ENCODE results near the gene THBS1.
A peak's percentile ranks its signal among the peaks of the same experiment; 100 is the strongest.

Gene THBS1

DNA sequence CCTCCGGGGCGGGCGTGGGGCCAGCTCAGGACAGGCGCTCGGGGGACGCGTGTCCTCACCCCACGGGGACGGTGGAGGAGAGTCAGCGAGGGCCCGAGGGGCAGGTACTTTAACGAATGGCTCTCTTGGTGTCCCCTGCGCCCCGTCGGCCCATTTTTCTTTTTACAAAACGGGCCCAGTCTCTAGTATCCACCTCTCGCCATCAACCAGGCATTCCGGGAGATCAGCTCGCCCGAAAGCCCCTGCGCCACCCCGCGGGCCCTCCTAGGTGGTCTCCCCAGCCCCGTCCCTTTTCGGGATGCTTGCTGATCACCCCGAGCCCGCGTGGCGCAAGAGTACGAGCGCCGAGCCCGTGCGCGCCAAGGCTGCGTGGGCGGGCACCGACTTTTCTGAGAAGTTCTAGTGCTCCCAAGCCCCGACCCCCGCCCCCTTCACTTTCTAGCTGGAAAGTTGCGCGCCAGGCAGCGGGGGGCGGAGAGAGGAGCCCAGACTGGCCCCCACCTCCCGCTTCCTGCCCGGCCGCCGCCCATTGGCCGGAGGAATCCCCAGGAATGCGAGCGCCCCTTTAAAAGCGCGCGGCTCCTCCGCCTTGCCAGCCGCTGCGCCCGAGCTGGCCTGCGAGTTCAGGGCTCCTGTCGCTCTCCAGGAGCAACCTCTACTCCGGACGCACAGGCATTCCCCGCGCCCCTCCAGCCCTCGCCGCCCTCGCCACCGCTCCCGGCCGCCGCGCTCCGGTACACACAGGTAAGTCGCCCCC, at the start of gene THBS1:
TSS of gene THBS1 (plus strand) at position 595 of the 757 bp plus-strand sequence. CDS start 779 bp downstream, outside the sequence.
- H3K4me1 ChIP-seq (ENCODE audit: control insufficient read depth, insufficient read depth, low read length): peaks cover 20% of the 10 kb centered on the region
- H3K9ac ChIP-seq (ENCODE audit: low read length): peak within 1 kb of the TSS; percentile 96
- peak within 1 kb of the TSS; percentile 79 for H3K4me3 ChIP-seq (ENCODE audit: low read depth, low read length)
- H3K9me3 ChIP-seq (ENCODE audit: control insufficient read depth, insufficient read depth, low read depth, low read length): no peaks in the 10 kb centered on the region
- H3K27ac ChIP-seq (ENCODE audit: low read depth, low read length): peak within 1 kb of the TSS; percentile 95
- peaks cover 35% of the 10 kb centered on the region for H3K36me3 ChIP-seq (ENCODE audit: control insufficient read depth, insufficient read depth, low read length)
- H3K27me3 ChIP-seq (ENCODE audit: control insufficient read depth, insufficient read depth, low read length): 0 out of 2 replicates have a peak, but pooled peaks cover 3% of the 10 kb centered on the region

DNA sequence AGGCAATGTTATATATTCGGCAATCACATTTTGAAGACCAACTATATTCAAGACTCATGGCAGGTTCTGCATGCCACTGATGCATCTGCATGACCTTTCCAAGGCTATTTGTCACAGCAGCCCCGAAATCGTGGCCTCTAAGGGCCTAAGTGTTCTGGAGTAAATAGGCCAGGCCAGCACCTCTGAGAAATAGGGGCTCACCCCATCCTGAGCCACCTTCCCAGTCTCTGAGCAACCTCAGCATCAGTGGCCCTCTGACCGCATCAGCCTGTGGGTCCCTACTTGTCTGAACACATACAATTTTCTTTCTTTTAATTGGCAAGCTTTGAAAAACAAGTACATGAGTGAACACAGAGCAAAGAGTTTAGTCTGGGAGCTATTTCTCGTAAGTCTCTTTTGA, 45.9 kb upstream of the THBS1 start:
- Histone ChIP-seq H3K4me3 (ENCODE audit: low read depth, low read length) (no peak overlapping the region), H3K9me3 (ENCODE audit: control insufficient read depth, insufficient read depth, low read depth, low read length) (no peaks in the 10 kb centered on the region), H3K4me1 (ENCODE audit: control insufficient read depth, insufficient read depth, low read length) (peaks cover 11% of the 10 kb centered on the region; the same call in 1 of the 2 replicates), H3K36me3 (ENCODE audit: control insufficient read depth, insufficient read depth, low read length) (no peaks in the 10 kb centered on the region), H3K27ac (ENCODE audit: low read depth, low read length) (no peak overlapping the region), H3K27me3 (ENCODE audit: control insufficient read depth, insufficient read depth, low read length) (no peaks in the 10 kb centered on the region), H3K9ac (ENCODE audit: low read length) (no peak overlapping the region)

- Histone ChIP-seq H3K36me3 (ENCODE audit: control insufficient read depth, insufficient read depth, low read length) (no peaks in the 10 kb centered on the region), H3K27ac (ENCODE audit: low read depth, low read length) (no peak overlapping the region), H3K4me1 (ENCODE audit: control insufficient read depth, insufficient read depth, low read length) (peaks cover 9% of the 10 kb centered on the region; the same call in 1 of the 2 replicates), H3K9ac (ENCODE audit: low read length) (no peak overlapping the region), H3K9me3 (ENCODE audit: control insufficient read depth, insufficient read depth, low read depth, low read length) (no peaks in the 10 kb centered on the region), H3K4me3 (ENCODE audit: low read depth, low read length) (no peak overlapping the region), H3K27me3 (ENCODE audit: control insufficient read depth, insufficient read depth, low read length) (no peaks in the 10 kb centered on the region)
These were observed 45.4 kb upstream of the THBS1 start for GRCh38 chr15:39535466-39535865.

GRCh38 chr15:39538936-39539335, 41.9 kb upstream of the THBS1 start:
- H3K9ac ChIP-seq (ENCODE audit: low read length): no peak overlapping the region
- H3K4me1 ChIP-seq (ENCODE audit: control insufficient read depth, insufficient read depth, low read length): no peaks in the 10 kb centered on the region
- H3K27me3 ChIP-seq (ENCODE audit: control insufficient read depth, insufficient read depth, low read length): no peaks in the 10 kb centered on the region
- H3K36me3 ChIP-seq (ENCODE audit: control insufficient read depth, insufficient read depth, low read length): no peaks in the 10 kb centered on the region
- 0 out of 2 replicates have a peak, but pooled peaks cover under 1% of the 10 kb centered on the region for H3K9me3 ChIP-seq (ENCODE audit: control insufficient read depth, insufficient read depth, low read depth, low read length)
- H3K4me3 ChIP-seq (ENCODE audit: low read depth, low read length): no peak overlapping the region
- no peak overlapping the region for H3K27ac ChIP-seq (ENCODE audit: low read depth, low read length)

DNA sequence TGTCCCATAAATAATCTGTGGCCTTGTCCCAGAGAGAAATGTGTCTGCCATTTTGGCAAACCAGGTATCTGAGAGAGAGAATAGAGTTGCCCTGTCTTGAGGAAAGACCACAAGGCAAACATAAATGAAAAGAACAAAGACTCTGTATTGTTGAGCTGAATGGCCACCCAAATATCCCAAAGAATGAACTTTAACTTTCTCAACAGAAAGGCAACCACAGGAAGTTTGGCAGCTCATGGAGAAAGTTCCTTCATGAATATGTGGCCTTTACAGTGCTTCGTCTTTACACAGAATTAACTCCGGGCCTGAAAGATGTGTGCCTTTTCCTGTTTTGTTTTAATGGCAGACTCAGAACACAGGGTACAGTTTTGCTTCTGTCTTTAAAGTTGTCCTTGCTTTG, 41.4 kb upstream of the THBS1 start:
- H3K36me3 ChIP-seq (ENCODE audit: control insufficient read depth, insufficient read depth, low read length): no peaks in the 10 kb centered on the region
- no peak overlapping the region for H3K9ac ChIP-seq (ENCODE audit: low read length)
- H3K4me3 ChIP-seq (ENCODE audit: low read depth, low read length): no peak overlapping the region
- no peak overlapping the region for H3K27ac ChIP-seq (ENCODE audit: low read depth, low read length)
- 0 out of 2 replicates have a peak, but pooled peaks cover 3% of the 10 kb centered on the region for H3K9me3 ChIP-seq (ENCODE audit: control insufficient read depth, insufficient read depth, low read depth, low read length)
- no peaks in the 10 kb centered on the region for H3K4me1 ChIP-seq (ENCODE audit: control insufficient read depth, insufficient read depth, low read length)
- H3K27me3 ChIP-seq (ENCODE audit: control insufficient read depth, insufficient read depth, low read length): no peaks in the 10 kb centered on the region

- Histone ChIP-seq H3K9me3 (ENCODE audit: control insufficient read depth, insufficient read depth, low read depth, low read length) (0 out of 2 replicates have a peak, but pooled peaks cover 6% of the 10 kb centered on the region), H3K4me1 (ENCODE audit: control insufficient read depth, insufficient read depth, low read length) (no peaks in the 10 kb centered on the region), H3K27ac (ENCODE audit: low read depth, low read length) (no peak overlapping the region), H3K36me3 (ENCODE audit: control insufficient read depth, insufficient read depth, low read length) (no peaks in the 10 kb centered on the region), H3K27me3 (ENCODE audit: control insufficient read depth, insufficient read depth, low read length) (no peaks in the 10 kb centered on the region), H3K4me3 (ENCODE audit: low read depth, low read length) (no peak overlapping the region), H3K9ac (ENCODE audit: low read length) (no peak overlapping the region)
These were observed 40.8 kb upstream of the THBS1 start for GRCh38 chr15:39539973-39540558.

DNA sequence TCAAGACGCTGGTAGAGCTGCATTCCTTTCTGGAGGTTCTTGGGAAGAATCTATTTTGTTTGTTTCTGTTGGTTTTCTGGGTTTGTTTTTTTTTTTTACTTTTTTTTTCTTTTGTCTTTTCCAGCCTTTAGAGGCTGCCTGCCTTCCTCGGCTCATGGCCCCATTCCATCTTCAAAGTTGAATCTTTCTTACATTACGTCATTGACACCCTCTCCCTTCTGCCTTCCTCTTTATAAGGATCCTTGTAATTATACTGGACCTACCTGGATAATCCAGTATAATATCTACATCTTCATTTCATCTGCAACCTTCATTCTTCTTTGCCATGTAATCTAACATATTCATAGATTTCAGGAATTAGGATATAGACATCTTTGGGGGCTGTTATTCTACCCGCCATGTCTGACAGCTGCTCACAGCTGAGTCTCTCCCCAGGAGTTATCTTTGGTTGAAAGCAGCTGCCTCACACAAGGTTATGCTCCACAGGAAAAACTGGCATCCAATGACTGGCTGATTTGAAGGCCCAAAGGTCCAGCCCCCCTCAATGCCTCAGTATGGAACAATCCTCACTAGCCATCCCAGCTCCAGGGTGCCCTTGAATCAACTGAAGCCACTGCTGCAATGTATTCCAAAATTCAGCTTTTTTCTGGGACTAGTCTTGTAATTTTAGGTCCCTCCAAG, 38.4 kb upstream of the THBS1 start:
- no peak overlapping the region for H3K9ac ChIP-seq (ENCODE audit: low read length)
- H3K4me3 ChIP-seq (ENCODE audit: low read depth, low read length): no peak overlapping the region
- no peaks in the 10 kb centered on the region for H3K36me3 ChIP-seq (ENCODE audit: control insufficient read depth, insufficient read depth, low read length)
- H3K27me3 ChIP-seq (ENCODE audit: control insufficient read depth, insufficient read depth, low read length): no peaks in the 10 kb centered on the region
- no peak overlapping the region for H3K27ac ChIP-seq (ENCODE audit: low read depth, low read length)
- H3K4me1 ChIP-seq (ENCODE audit: control insufficient read depth, insufficient read depth, low read length): no peaks in the 10 kb centered on the region
- 0 out of 2 replicates have a peak, but pooled peaks cover 6% of the 10 kb centered on the region for H3K9me3 ChIP-seq (ENCODE audit: control insufficient read depth, insufficient read depth, low read depth, low read length)

- Histone ChIP-seq H3K4me3 (ENCODE audit: low read depth, low read length) (no peak overlapping the region), H3K36me3 (ENCODE audit: control insufficient read depth, insufficient read depth, low read length) (no peaks in the 10 kb centered on the region), H3K9me3 (ENCODE audit: control insufficient read depth, insufficient read depth, low read depth, low read length) (0 out of 2 replicates have a peak, but pooled peaks cover 6% of the 10 kb centered on the region), H3K27ac (ENCODE audit: low read depth, low read length) (no peak overlapping the region), H3K9ac (ENCODE audit: low read length) (no peak overlapping the region), H3K4me1 (ENCODE audit: control insufficient read depth, insufficient read depth, low read length) (no peaks in the 10 kb centered on the region), H3K27me3 (ENCODE audit: control insufficient read depth, insufficient read depth, low read length) (no peaks in the 10 kb centered on the region)
These were observed 37.2 kb upstream of the THBS1 start for GRCh38 chr15:39543651-39544050.

DNA sequence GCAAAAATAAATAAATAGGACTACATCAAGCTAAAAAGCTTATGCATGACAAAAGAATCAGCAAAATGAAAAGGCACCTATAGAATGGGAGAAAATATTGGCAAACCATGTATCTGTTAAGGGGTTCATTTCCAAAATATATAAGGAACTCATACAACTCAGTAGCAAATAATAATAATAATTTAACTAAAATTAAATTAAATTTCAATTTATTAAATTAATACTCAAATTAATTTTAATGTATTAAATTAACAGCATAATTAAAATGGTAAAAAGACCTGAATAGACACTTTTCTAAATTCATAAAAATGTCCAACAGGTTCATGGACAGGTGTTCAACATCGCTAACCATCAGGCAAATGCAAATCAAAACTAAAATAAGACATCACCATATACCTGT, 34.0 kb upstream of the THBS1 start:
- H3K36me3 ChIP-seq (ENCODE audit: control insufficient read depth, insufficient read depth, low read length): no peaks in the 10 kb centered on the region

DNA sequence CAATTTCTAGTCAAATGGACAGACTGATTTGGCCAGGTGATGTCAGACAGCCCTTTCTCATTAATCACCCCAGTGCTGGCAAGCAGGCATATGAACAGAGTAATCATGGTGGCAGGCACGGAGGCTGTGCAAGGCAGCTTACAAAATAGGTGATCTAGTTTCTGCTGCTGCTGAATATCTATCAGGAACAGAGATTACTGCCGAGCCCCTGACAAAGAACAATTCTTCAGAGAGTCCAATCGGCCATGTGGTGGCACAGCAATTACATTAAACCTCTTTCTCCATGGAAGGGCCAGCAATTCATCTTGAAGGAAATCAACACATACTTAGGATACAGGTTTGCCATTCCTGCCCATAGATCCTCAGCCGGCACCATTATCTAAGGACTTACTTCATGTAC, 32.3 kb upstream of the THBS1 start:
- H3K4me3 ChIP-seq (ENCODE audit: low read depth, low read length): no peak overlapping the region
- 0 out of 2 replicates have a peak, but pooled peaks cover 6% of the 10 kb centered on the region for H3K9me3 ChIP-seq (ENCODE audit: control insufficient read depth, insufficient read depth, low read depth, low read length)
- H3K27me3 ChIP-seq (ENCODE audit: control insufficient read depth, insufficient read depth, low read length): no peaks in the 10 kb centered on the region
- no peak overlapping the region for H3K9ac ChIP-seq (ENCODE audit: low read length)
- no peaks in the 10 kb centered on the region for H3K36me3 ChIP-seq (ENCODE audit: control insufficient read depth, insufficient read depth, low read length)
- H3K27ac ChIP-seq (ENCODE audit: low read depth, low read length): no peak overlapping the region
- no peaks in the 10 kb centered on the region for H3K4me1 ChIP-seq (ENCODE audit: control insufficient read depth, insufficient read depth, low read length)

More for the DNA sequence above, 34.0 kb upstream of the THBS1 start:
- Histone ChIP-seq H3K4me3 (ENCODE audit: low read depth, low read length) (no peak overlapping the region), H3K9ac (ENCODE audit: low read length) (no peak overlapping the region), H3K9me3 (ENCODE audit: control insufficient read depth, insufficient read depth, low read depth, low read length) (0 out of 2 replicates have a peak, but pooled peaks cover 6% of the 10 kb centered on the region), H3K4me1 (ENCODE audit: control insufficient read depth, insufficient read depth, low read length) (no peaks in the 10 kb centered on the region), H3K27ac (ENCODE audit: low read depth, low read length) (no peak overlapping the region), H3K27me3 (ENCODE audit: control insufficient read depth, insufficient read depth, low read length) (no peaks in the 10 kb centered on the region)

- no peak overlapping the region for H3K27ac ChIP-seq (ENCODE audit: low read depth, low read length)
- H3K4me1 ChIP-seq (ENCODE audit: control insufficient read depth, insufficient read depth, low read length): no peaks in the 10 kb centered on the region
- no peak overlapping the region for H3K4me3 ChIP-seq (ENCODE audit: low read depth, low read length)
- H3K9me3 ChIP-seq (ENCODE audit: control insufficient read depth, insufficient read depth, low read depth, low read length): no peaks in the 10 kb centered on the region
- no peaks in the 10 kb centered on the region for H3K27me3 ChIP-seq (ENCODE audit: control insufficient read depth, insufficient read depth, low read length)
- H3K9ac ChIP-seq (ENCODE audit: low read length): no peak overlapping the region
- no peaks in the 10 kb centered on the region for H3K36me3 ChIP-seq (ENCODE audit: control insufficient read depth, insufficient read depth, low read length)
These were observed 31.0 kb upstream of the THBS1 start for GRCh38 chr15:39549912-39550311.
